ENCODE data around the gene SORCS3. TPM values are rescaled to one million over a fixed set of nuclear protein-coding genes. Genes with fewer than 3 reads are reported as not detected.

SORCS3 gene
- total RNA-seq, 1 experiment from 2014 or later, result 0.94 TPM

GRCh38 chr10:104908581-104908980, 267.5 kb downstream of the SORCS3 start:
- ChIA-PET CTCF (interaction anchor here (0.7 kb wide), 1 partner anchor 270 kb away, joined by 3 read pairs; no protein-coding TSS in a partner anchor), POLR2A (no interaction called here)
- no peaks in the 10 kb centered on the region for H3K27me3 Mint-ChIP-seq (ENCODE audit: low read depth)
- TF ChIP-seq MYBL2 (CRISPR knock-in tag; IDR thresholded peaks at IDR 0.05) (no peak), CDX4 (CRISPR knock-in tag; IDR thresholded peaks at IDR 0.05; ENCODE audit: borderline replicate concordance) (no peak), USF2 (CRISPR knock-in tag; IDR thresholded peaks at IDR 0.05) (no peak)
- peaks cover 16% of the 10 kb centered on the region for H3K4me1 Mint-ChIP-seq
- H3K27ac Mint-ChIP-seq, result no peak overlapping the region
- no peak overlapping the region for H3K4me3 Mint-ChIP-seq
- H3K9me3 Mint-ChIP-seq, result no peaks in the 10 kb centered on the region
- H3K36me3 Mint-ChIP-seq, result no peaks in the 10 kb centered on the region
- DNase-seq (ENCODE audit: low spot score) (no peak), ATAC-seq (no peak)

GRCh38 chr10:104910712-104911111, 269.6 kb downstream of the SORCS3 start:
- H3K27me3 Mint-ChIP-seq (ENCODE audit: low read depth), result no peaks in the 10 kb centered on the region
- no peak overlapping the region for H3K27ac Mint-ChIP-seq
- peaks cover 12% of the 10 kb centered on the region for H3K4me1 Mint-ChIP-seq
- DNase-seq (ENCODE audit: low spot score), result no peak
- no peaks in the 10 kb centered on the region for H3K9me3 Mint-ChIP-seq
- H3K4me3 Mint-ChIP-seq, result no peak overlapping the region
- ChIA-PET POLR2A (no interaction called here), CTCF (no interaction called here)
- no peaks in the 10 kb centered on the region for H3K36me3 Mint-ChIP-seq
- no peak for ATAC-seq
- no peak for TF ChIP-seq RORB (CRISPR knock-in tag; IDR thresholded peaks at IDR 0.05)
- no peak for TF ChIP-seq ZNF671 (CRISPR knock-in tag; IDR thresholded peaks at IDR 0.05)
- no peak for TF ChIP-seq ETV6 (CRISPR knock-in tag; IDR thresholded peaks at IDR 0.05)
- no peak for TF ChIP-seq JUN (CRISPR knock-in tag; IDR thresholded peaks at IDR 0.05)
- no peak for TF ChIP-seq NR1H2 (CRISPR knock-in tag; IDR thresholded peaks at IDR 0.05)
- TF ChIP-seq CREM (CRISPR knock-in tag; IDR thresholded peaks at IDR 0.05), result no peak
- no peak for TF ChIP-seq SP1 (CRISPR knock-in tag; conservative IDR thresholded peaks at IDR 0.05)
- TF ChIP-seq NFE2L1 (CRISPR knock-in tag; IDR thresholded peaks at IDR 0.05), result no peak
- no peak for TF ChIP-seq ZNF416 (CRISPR knock-in tag; IDR thresholded peaks at IDR 0.05)
- TF ChIP-seq ZNF532 (CRISPR knock-in tag; IDR thresholded peaks at IDR 0.05; ENCODE audit: borderline replicate concordance), result no peak
- no peak for TF ChIP-seq STAT6 (CRISPR knock-in tag; conservative IDR thresholded peaks at IDR 0.05; ENCODE audit: low read depth)
- TF ChIP-seq TCF7 (CRISPR knock-in tag; IDR thresholded peaks at IDR 0.05; ENCODE audit: low read depth), result no peak
- TF ChIP-seq MXD4 (CRISPR knock-in tag; IDR thresholded peaks at IDR 0.05; ENCODE audit: borderline replicate concordance), result no peak
- TF ChIP-seq MLX (CRISPR knock-in tag; IDR thresholded peaks at IDR 0.05), result no peak
- TF ChIP-seq NR3C1 (CRISPR knock-in tag; conservative IDR thresholded peaks at IDR 0.05; ENCODE audit: low read depth), result no peak
- no peak for TF ChIP-seq CREB1 (CRISPR knock-in tag; IDR thresholded peaks at IDR 0.05)
- TF ChIP-seq AFF4 (CRISPR knock-in tag; IDR thresholded peaks at IDR 0.05; ENCODE audit: borderline replicate concordance), result no peak
- no peak for TF ChIP-seq NR2C2 (CRISPR knock-in tag; IDR thresholded peaks at IDR 0.05)

Measured in WTC11 (cell line).